HUES48 (cell line): ENCODE data around the gene SERPINA6.

Experiments used
- H3K27ac ChIP-seq: one replicate; pipeline ENCODE4 v1.7.0; 2013; ENCODE audit warnings: low read depth, low read length, inconsistent platforms
- H3K27me3 ChIP-seq: 2 replicates; pipeline ENCODE4 v1.6.1; 2013; ENCODE audit warnings: mild to moderate bottlenecking, low read length; ENCODE audit not compliant: control insufficient read depth, insufficient read depth
- H3K36me3 ChIP-seq: 2 replicates; pipeline ENCODE4 v1.6.1; 2013; ENCODE audit warnings: low read length; ENCODE audit not compliant: control insufficient read depth, insufficient read depth
- H3K4me1 ChIP-seq: 2 replicates; pipeline ENCODE4 v1.6.1; 2013; ENCODE audit warnings: mild to moderate bottlenecking, low read length; ENCODE audit not compliant: control insufficient read depth, insufficient read depth
- H3K4me3 ChIP-seq: 2 replicates; pipeline ENCODE4 v1.5.1; 2013; ENCODE audit warnings: mild to moderate bottlenecking, low read depth, low read length
- H3K9ac ChIP-seq: 2 replicates; pipeline ENCODE4 v1.6.1; 2013; ENCODE audit warnings: mild to moderate bottlenecking, low read depth, low read length, moderate library complexity
- H3K9me3 ChIP-seq: 2 replicates; pipeline ENCODE4 v1.6.1; 2013; ENCODE audit warnings: low read length; ENCODE audit not compliant: control insufficient read depth, insufficient read depth

The SERPINA6 gene

GRCh38 chr14:94338023-94338422 lies 14.9 kb upstream of the SERPINA6 start:
- no peaks in the 10 kb centered on the region for H3K27me3 ChIP-seq
- H3K9ac ChIP-seq, result no peak overlapping the region
- no peaks in the 10 kb centered on the region for H3K9me3 ChIP-seq
- no peaks in the 10 kb centered on the region for H3K4me1 ChIP-seq
- H3K4me3 ChIP-seq, result no peak overlapping the region
- no peaks in the 10 kb centered on the region for H3K36me3 ChIP-seq
- H3K27ac ChIP-seq, result no peak overlapping the region

- Histone ChIP-seq H3K36me3 (no peaks in the 10 kb centered on the region), H3K9ac (no peak overlapping the region), H3K4me1 (no peaks in the 10 kb centered on the region), H3K9me3 (no peaks in the 10 kb centered on the region), H3K27ac (no peak overlapping the region), H3K27me3 (no peaks in the 10 kb centered on the region), H3K4me3 (no peak overlapping the region)
Measured at GRCh38 chr14:94337274-94337673, 14.1 kb upstream of the SERPINA6 start.

- Histone ChIP-seq H3K36me3 (no peaks in the 10 kb centered on the region), H3K4me1 (no peaks in the 10 kb centered on the region), H3K27ac (no peak overlapping the region), H3K9me3 (no peaks in the 10 kb centered on the region), H3K4me3 (no peak overlapping the region), H3K9ac (no peak overlapping the region), H3K27me3 (no peaks in the 10 kb centered on the region)
Measured at GRCh38 chr14:94334872-94335271, 11.7 kb upstream of the SERPINA6 start.

GRCh38 chr14:94332587-94332986 lies 9.5 kb upstream of the SERPINA6 start:
- Histone ChIP-seq H3K9me3 (no peaks in the 10 kb centered on the region), H3K36me3 (no peaks in the 10 kb centered on the region), H3K4me3 (no peak overlapping the region), H3K27ac (no peak overlapping the region), H3K4me1 (no peaks in the 10 kb centered on the region), H3K9ac (no peak overlapping the region), H3K27me3 (no peaks in the 10 kb centered on the region)

GRCh38 chr14:94332063-94332583 lies 9.0 kb upstream of the SERPINA6 start:
- H3K27me3 ChIP-seq, result no peaks in the 10 kb centered on the region
- no peaks in the 10 kb centered on the region for H3K36me3 ChIP-seq
- H3K9ac ChIP-seq, result no peak overlapping the region
- no peak overlapping the region for H3K4me3 ChIP-seq
- no peaks in the 10 kb centered on the region for H3K4me1 ChIP-seq
- H3K27ac ChIP-seq, result no peak overlapping the region
- no peaks in the 10 kb centered on the region for H3K9me3 ChIP-seq

- no peaks in the 10 kb centered on the region for H3K4me1 ChIP-seq
- no peaks in the 10 kb centered on the region for H3K27me3 ChIP-seq
- H3K9me3 ChIP-seq, result no peaks in the 10 kb centered on the region
- no peak overlapping the region for H3K27ac ChIP-seq
- no peak overlapping the region for H3K9ac ChIP-seq
- no peaks in the 10 kb centered on the region for H3K36me3 ChIP-seq
- H3K4me3 ChIP-seq, result no peak overlapping the region
Measured at GRCh38 chr14:94331462-94331861, 8.3 kb upstream of the SERPINA6 start.

- Histone ChIP-seq H3K4me3 (no peak overlapping the region), H3K4me1 (no peaks in the 10 kb centered on the region), H3K27ac (no peak overlapping the region), H3K27me3 (no peaks in the 10 kb centered on the region), H3K9ac (no peak overlapping the region), H3K36me3 (no peaks in the 10 kb centered on the region), H3K9me3 (no peaks in the 10 kb centered on the region)
Measured at GRCh38 chr14:94330857-94331256, 7.7 kb upstream of the SERPINA6 start.

- Histone ChIP-seq H3K4me3 (no peak overlapping the region), H3K36me3 (no peaks in the 10 kb centered on the region), H3K9me3 (no peaks in the 10 kb centered on the region), H3K27me3 (no peaks in the 10 kb centered on the region), H3K27ac (no peak overlapping the region), H3K9ac (no peak overlapping the region), H3K4me1 (no peaks in the 10 kb centered on the region)
Measured at GRCh38 chr14:94330432-94330831, 7.3 kb upstream of the SERPINA6 start.

GRCh38 chr14:94329857-94330256 lies 6.7 kb upstream of the SERPINA6 start:
- Histone ChIP-seq H3K9ac (no peak overlapping the region), H3K36me3 (no peaks in the 10 kb centered on the region), H3K4me3 (no peak overlapping the region), H3K4me1 (no peaks in the 10 kb centered on the region), H3K9me3 (no peaks in the 10 kb centered on the region), H3K27ac (no peak overlapping the region), H3K27me3 (no peaks in the 10 kb centered on the region)

GRCh38 chr14:94328196-94328595 lies 5.1 kb upstream of the SERPINA6 start:
- Histone ChIP-seq H3K9me3 (no peaks in the 10 kb centered on the region), H3K27me3 (no peaks in the 10 kb centered on the region), H3K27ac (no peak overlapping the region), H3K4me3 (no peak overlapping the region), H3K4me1 (no peaks in the 10 kb centered on the region), H3K9ac (no peak overlapping the region), H3K36me3 (no peaks in the 10 kb centered on the region)

GRCh38 chr14:94321421-94322271 lies 1.5 kb downstream of the SERPINA6 start:
- Histone ChIP-seq H3K27me3 (no peaks in the 10 kb centered on the region), H3K4me3 (no peak overlapping the region), H3K9me3 (no peaks in the 10 kb centered on the region), H3K27ac (no peak overlapping the region), H3K4me1 (no peaks in the 10 kb centered on the region), H3K36me3 (no peaks in the 10 kb centered on the region), H3K9ac (no peak overlapping the region)
